Uterus (tissue), 2 donors: Measurements from ENCODE around the gene TIFAB.

ENCODE experiments used
- POLR2A ChIP-seq, 2 donors: fragments of 450-650 bp; IDR thresholded peaks; one replicate each; pipeline ENCODE4 v1.6.1; 2016; ENCODE audit warnings: antibody characterized with exemption in 2 of 2, mild to moderate bottlenecking in 1 of 2, moderate library complexity in 1 of 2
- TF ChIP-seq, protein P1 (sequence below), 4 experiments: fragments of 200-600 bp in 2 of 4; fragments of 450-650 bp in 2 of 4; sonication (generic) in 2 of 4; IDR thresholded peaks; one replicate each; pipeline ENCODE4 v1.5.1; 2016 to 2019; ENCODE audit warnings: antibody characterized with exemption in 4 of 4, mild to moderate bottlenecking in 2 of 4, moderate library complexity in 1 of 4

DNA sequence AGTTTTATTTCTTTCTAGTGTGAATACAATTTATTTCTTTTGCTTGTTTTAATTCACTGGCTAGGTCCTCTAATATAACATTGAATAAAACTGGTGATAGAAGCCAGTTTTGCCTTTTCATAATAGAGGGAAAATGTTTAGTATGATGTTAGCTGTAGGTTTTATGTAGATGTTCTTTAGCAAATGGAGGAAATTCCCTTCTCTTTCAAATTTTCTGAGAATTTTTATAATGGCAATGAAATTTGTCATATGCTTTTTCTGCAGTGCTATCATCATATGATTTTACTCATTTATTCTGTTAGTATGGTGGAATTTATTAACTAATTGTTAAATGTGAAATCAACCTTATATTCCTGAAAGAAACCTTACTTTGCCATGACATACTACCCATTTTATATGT lies 35.1 kb downstream of the TIFAB start:
- TF ChIP-seq, protein P1, sequence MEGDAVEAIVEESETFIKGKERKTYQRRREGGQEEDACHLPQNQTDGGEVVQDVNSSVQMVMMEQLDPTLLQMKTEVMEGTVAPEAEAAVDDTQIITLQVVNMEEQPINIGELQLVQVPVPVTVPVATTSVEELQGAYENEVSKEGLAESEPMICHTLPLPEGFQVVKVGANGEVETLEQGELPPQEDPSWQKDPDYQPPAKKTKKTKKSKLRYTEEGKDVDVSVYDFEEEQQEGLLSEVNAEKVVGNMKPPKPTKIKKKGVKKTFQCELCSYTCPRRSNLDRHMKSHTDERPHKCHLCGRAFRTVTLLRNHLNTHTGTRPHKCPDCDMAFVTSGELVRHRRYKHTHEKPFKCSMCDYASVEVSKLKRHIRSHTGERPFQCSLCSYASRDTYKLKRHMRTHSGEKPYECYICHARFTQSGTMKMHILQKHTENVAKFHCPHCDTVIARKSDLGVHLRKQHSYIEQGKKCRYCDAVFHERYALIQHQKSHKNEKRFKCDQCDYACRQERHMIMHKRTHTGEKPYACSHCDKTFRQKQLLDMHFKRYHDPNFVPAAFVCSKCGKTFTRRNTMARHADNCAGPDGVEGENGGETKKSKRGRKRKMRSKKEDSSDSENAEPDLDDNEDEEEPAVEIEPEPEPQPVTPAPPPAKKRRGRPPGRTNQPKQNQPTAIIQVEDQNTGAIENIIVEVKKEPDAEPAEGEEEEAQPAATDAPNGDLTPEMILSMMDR (IDR thresholded peaks at IDR 0.05), result no peak
- TF ChIP-seq POLR2A (IDR thresholded peaks at IDR 0.05), result no peak
